Osteocyte (in vitro differentiated cells): ENCODE measurements around the gene CCDC68. TPM values are rescaled to one million over a fixed set of nuclear protein-coding genes. Genes with fewer than 3 reads are reported as not detected.

Source experiments
- DNase-seq: peaks from one replicate; pipeline ENCODE4 v3.0.0; 2021; ENCODE audit warnings: mixed read lengths; ENCODE audit not compliant: unreplicated experiment; ENCODE audit errors: extremely low spot score
- H3K27ac Mint-ChIP-seq: one replicate; pipeline ENCODE4 v1.8.0; 2021; ENCODE audit warnings: mild to moderate bottlenecking, mixed read lengths; ENCODE audit not compliant: unreplicated experiment
- H3K27me3 Mint-ChIP-seq: one replicate; pipeline ENCODE4 v1.8.0; 2021; ENCODE audit warnings: mixed read lengths; ENCODE audit not compliant: unreplicated experiment
- H3K36me3 Mint-ChIP-seq: one replicate; pipeline ENCODE4 v1.8.0; 2021; ENCODE audit warnings: mixed read lengths; ENCODE audit not compliant: unreplicated experiment
- H3K4me1 Mint-ChIP-seq: one replicate; pipeline ENCODE4 v1.8.0; 2021; ENCODE audit warnings: mixed read lengths; ENCODE audit not compliant: unreplicated experiment
- H3K4me3 Mint-ChIP-seq: one replicate; pipeline ENCODE4 v1.8.0; 2021; ENCODE audit warnings: mild to moderate bottlenecking, moderate library complexity, mixed read lengths; ENCODE audit not compliant: unreplicated experiment
- H3K9me3 Mint-ChIP-seq: one replicate; pipeline ENCODE4 v1.8.0; 2021; ENCODE audit warnings: mixed read lengths; ENCODE audit not compliant: unreplicated experiment
- CTCF ChIP-seq: fragments of 200-600 bp; sonication (generic); IDR thresholded peaks from 2 replicates; pipeline ENCODE4 v1.5.0; 2021; ENCODE audit warnings: antibody characterized with exemption, mild to moderate bottlenecking, moderate library complexity
- total RNA-seq: library from RNA; stranded (reverse); gene quantifications from 2 replicates; pipeline ENCODE4 v1.2.1, GENCODE V29; 2021

The CCDC68 gene
- total RNA-seq, 1 donor from 2014 or later: not detected

- no peak for DNase-seq
- no peaks in the 10 kb centered on the region for H3K36me3 Mint-ChIP-seq
- H3K27ac Mint-ChIP-seq: no peak overlapping the region
- no peaks in the 10 kb centered on the region for H3K4me1 Mint-ChIP-seq
- no peak overlapping the region for H3K4me3 Mint-ChIP-seq
- H3K27me3 Mint-ChIP-seq: peaks cover 9% of the 10 kb centered on the region
- H3K9me3 Mint-ChIP-seq: no peaks in the 10 kb centered on the region
- TF ChIP-seq CTCF: no peak
Measured at GRCh38 chr18:54918060-54918459, 41.2 kb downstream of the CCDC68 start.

GRCh38 chr18:54916507-54916906, 42.8 kb downstream of the CCDC68 start:
- no peak overlapping the region for H3K4me3 Mint-ChIP-seq
- H3K4me1 Mint-ChIP-seq: no peaks in the 10 kb centered on the region
- no peaks in the 10 kb centered on the region for H3K9me3 Mint-ChIP-seq
- H3K27me3 Mint-ChIP-seq: peaks cover 21% of the 10 kb centered on the region
- no peaks in the 10 kb centered on the region for H3K36me3 Mint-ChIP-seq
- no peak overlapping the region for H3K27ac Mint-ChIP-seq
- no peak for DNase-seq
- TF ChIP-seq CTCF: no peak

GRCh38 chr18:54914816-54915215, 44.4 kb downstream of the CCDC68 start:
- H3K4me3 Mint-ChIP-seq: no peak overlapping the region
- no peak overlapping the region for H3K27ac Mint-ChIP-seq
- H3K27me3 Mint-ChIP-seq: peaks cover 21% of the 10 kb centered on the region
- DNase-seq: no peak
- H3K36me3 Mint-ChIP-seq: no peaks in the 10 kb centered on the region
- no peaks in the 10 kb centered on the region for H3K9me3 Mint-ChIP-seq
- no peak for TF ChIP-seq CTCF
- no peaks in the 10 kb centered on the region for H3K4me1 Mint-ChIP-seq

- H3K9me3 Mint-ChIP-seq: no peaks in the 10 kb centered on the region
- H3K4me1 Mint-ChIP-seq: no peaks in the 10 kb centered on the region
- no peaks in the 10 kb centered on the region for H3K36me3 Mint-ChIP-seq
- TF ChIP-seq CTCF: no peak
- no peak overlapping the region for H3K27ac Mint-ChIP-seq
- no peak for DNase-seq
- H3K27me3 Mint-ChIP-seq: peaks cover 39% of the 10 kb centered on the region
- no peak overlapping the region for H3K4me3 Mint-ChIP-seq
Measured at GRCh38 chr18:54911551-54911950, 47.7 kb downstream of the CCDC68 start.

- Mint-ChIP-seq H3K4me1 (no peaks in the 10 kb centered on the region), H3K36me3 (no peaks in the 10 kb centered on the region), H3K9me3 (no peaks in the 10 kb centered on the region), H3K4me3 (no peak overlapping the region), H3K27me3 (peaks cover 40% of the 10 kb centered on the region), H3K27ac (no peak overlapping the region)
- no peak for TF ChIP-seq CTCF
- DNase-seq: no peak
Measured at GRCh38 chr18:54910161-54910919, 48.9 kb downstream of the CCDC68 start.
